ENCODE measurements around the gene SLC13A4. TPM values are rescaled to one million over a fixed set of nuclear protein-coding genes. Genes with fewer than 3 reads are reported as not detected.

Gene SLC13A4
- total RNA-seq, 1 donor: 0.36 TPM

GRCh38 chr7:135770139-135770710 is 42.2 kb upstream of the SLC13A4 start:
- Histone ChIP-seq H3K27ac (ENCODE audit: low read depth, low read length) (no peak overlapping the region), H3K9me3 (ENCODE audit: low read depth, low read length) (no peaks in the 10 kb centered on the region), H3K4me3 (ENCODE audit: insufficient read depth, low read length) (no peak overlapping the region), H3K4me2 (ENCODE audit: insufficient read depth, low read length) (no peak overlapping the region), H3K36me3 (ENCODE audit: insufficient read depth, low read length) (no peaks in the 10 kb centered on the region), H4K20me1 (ENCODE audit: insufficient read depth, low read length) (no peaks in the 10 kb centered on the region), H3K4me1 (ENCODE audit: insufficient read depth, low read length) (no peaks in the 10 kb centered on the region), H3K27me3 (ENCODE audit: insufficient read depth, low read length) (no peaks in the 10 kb centered on the region), H3K79me2 (ENCODE audit: insufficient read depth, low read length) (no peaks in the 10 kb centered on the region), H2AFZ (ENCODE audit: low read length) (no peak overlapping the region)
- DNase-seq (ENCODE audit: insufficient read length, low spot score, missing footprints): no peak
- no peak for TF ChIP-seq CTCF (IDR thresholded peaks at IDR 0.05; ENCODE audit: extremely low read depth, low read depth, low read length)

GRCh38 chr7:135769005-135769802 is 41.2 kb upstream of the SLC13A4 start:
- Histone ChIP-seq H3K27ac (ENCODE audit: low read depth, low read length) (no peak overlapping the region), H3K79me2 (ENCODE audit: insufficient read depth, low read length) (no peaks in the 10 kb centered on the region), H2AFZ (ENCODE audit: low read length) (no peak overlapping the region), H3K9me3 (ENCODE audit: low read depth, low read length) (no peaks in the 10 kb centered on the region), H3K36me3 (ENCODE audit: insufficient read depth, low read length) (no peaks in the 10 kb centered on the region), H4K20me1 (ENCODE audit: insufficient read depth, low read length) (no peaks in the 10 kb centered on the region), H3K4me2 (ENCODE audit: insufficient read depth, low read length) (no peak overlapping the region), H3K4me1 (ENCODE audit: insufficient read depth, low read length) (no peaks in the 10 kb centered on the region), H3K27me3 (ENCODE audit: insufficient read depth, low read length) (no peaks in the 10 kb centered on the region), H3K4me3 (ENCODE audit: insufficient read depth, low read length) (no peak overlapping the region)
- no peak for DNase-seq (ENCODE audit: insufficient read length, low spot score, missing footprints)
- TF ChIP-seq CTCF (IDR thresholded peaks at IDR 0.05; ENCODE audit: extremely low read depth, low read depth, low read length): no peak

GRCh38 chr7:135768467-135768866 is 40.5 kb upstream of the SLC13A4 start:
- no peak overlapping the region for H2AFZ ChIP-seq (ENCODE audit: low read length)
- no peak for DNase-seq (ENCODE audit: insufficient read length, low spot score, missing footprints)
- TF ChIP-seq CTCF (IDR thresholded peaks at IDR 0.05; ENCODE audit: extremely low read depth, low read depth, low read length): no peak
- no peaks in the 10 kb centered on the region for H3K79me2 ChIP-seq (ENCODE audit: insufficient read depth, low read length)
- H3K27ac ChIP-seq (ENCODE audit: low read depth, low read length): no peak overlapping the region
- H3K27me3 ChIP-seq (ENCODE audit: insufficient read depth, low read length): no peaks in the 10 kb centered on the region
- H4K20me1 ChIP-seq (ENCODE audit: insufficient read depth, low read length): no peaks in the 10 kb centered on the region
- no peak overlapping the region for H3K4me2 ChIP-seq (ENCODE audit: insufficient read depth, low read length)
- no peaks in the 10 kb centered on the region for H3K9me3 ChIP-seq (ENCODE audit: low read depth, low read length)
- H3K36me3 ChIP-seq (ENCODE audit: insufficient read depth, low read length): no peaks in the 10 kb centered on the region
- no peak overlapping the region for H3K4me3 ChIP-seq (ENCODE audit: insufficient read depth, low read length)
- peaks cover 3% of the 10 kb centered on the region for H3K4me1 ChIP-seq (ENCODE audit: insufficient read depth, low read length)

- H3K79me2 ChIP-seq (ENCODE audit: insufficient read depth, low read length): no peaks in the 10 kb centered on the region
- H2AFZ ChIP-seq (ENCODE audit: low read length): no peak overlapping the region
- H3K36me3 ChIP-seq (ENCODE audit: insufficient read depth, low read length): no peaks in the 10 kb centered on the region
- H3K4me2 ChIP-seq (ENCODE audit: insufficient read depth, low read length): no peak overlapping the region
- H3K9me3 ChIP-seq (ENCODE audit: low read depth, low read length): no peaks in the 10 kb centered on the region
- H3K4me1 ChIP-seq (ENCODE audit: insufficient read depth, low read length): peaks cover 6% of the 10 kb centered on the region
- no peaks in the 10 kb centered on the region for H3K27me3 ChIP-seq (ENCODE audit: insufficient read depth, low read length)
- no peaks in the 10 kb centered on the region for H4K20me1 ChIP-seq (ENCODE audit: insufficient read depth, low read length)
- no peak overlapping the region for H3K4me3 ChIP-seq (ENCODE audit: insufficient read depth, low read length)
- no peak for TF ChIP-seq CTCF (IDR thresholded peaks at IDR 0.05; ENCODE audit: extremely low read depth, low read depth, low read length)
- no peak for DNase-seq (ENCODE audit: insufficient read length, low spot score, missing footprints)
- no peak overlapping the region for H3K27ac ChIP-seq (ENCODE audit: low read depth, low read length)
Observed at GRCh38 chr7:135768064-135768463, 40.1 kb upstream of the SLC13A4 start.
